ENCODE measurements around the gene PLCG2. TPM values are rescaled to one million over a fixed set of nuclear protein-coding genes. Genes with fewer than 3 reads are reported as not detected.

Gene PLCG2
- total RNA-seq, 1 donor from 2014 or later = 12.4 TPM

GRCh38 chr16:81938326-81939163 lies 159.5 kb downstream of the PLCG2 start:
- Mint-ChIP-seq H3K27ac (no peak overlapping the region), H3K4me1 (ENCODE audit: unreplicated experiment) (peaks cover 7% of the 10 kb centered on the region), H3K27me3 (no peaks in the 10 kb centered on the region), H3K36me3 (no peaks in the 10 kb centered on the region), H3K9me3 (no peaks in the 10 kb centered on the region), H3K4me3 (no peak overlapping the region)
- no peak for TF ChIP-seq CTCF (conservative IDR thresholded peaks at IDR 0.05)
- no peak for DNase-seq (ENCODE audit: extremely low spot score, unreplicated experiment)

GRCh38 chr16:81939164-81940056 lies 160.3 kb downstream of the PLCG2 start:
- Mint-ChIP-seq H3K27ac (no peak overlapping the region), H3K4me3 (no peak overlapping the region), H3K36me3 (no peaks in the 10 kb centered on the region), H3K4me1 (ENCODE audit: unreplicated experiment) (peaks cover 7% of the 10 kb centered on the region), H3K27me3 (no peaks in the 10 kb centered on the region), H3K9me3 (no peaks in the 10 kb centered on the region)
- TF ChIP-seq CTCF (conservative IDR thresholded peaks at IDR 0.05) = no peak
- DNase-seq (ENCODE audit: extremely low spot score, unreplicated experiment) = no peak

GRCh38 chr16:81940781-81941560 lies 161.9 kb downstream of the PLCG2 start:
- Mint-ChIP-seq H3K27ac (no peak overlapping the region), H3K36me3 (no peaks in the 10 kb centered on the region), H3K4me1 (ENCODE audit: unreplicated experiment) (peaks cover 7% of the 10 kb centered on the region), H3K4me3 (no peak overlapping the region), H3K27me3 (no peaks in the 10 kb centered on the region), H3K9me3 (no peaks in the 10 kb centered on the region)
- TF ChIP-seq CTCF (conservative IDR thresholded peaks at IDR 0.05) = peak; percentile 70
- no peak for DNase-seq (ENCODE audit: extremely low spot score, unreplicated experiment)

- Mint-ChIP-seq H3K4me1 (ENCODE audit: unreplicated experiment) (peaks cover 7% of the 10 kb centered on the region), H3K4me3 (no peak overlapping the region), H3K27me3 (no peaks in the 10 kb centered on the region), H3K27ac (no peak overlapping the region), H3K9me3 (no peaks in the 10 kb centered on the region), H3K36me3 (no peaks in the 10 kb centered on the region)
- no peak for TF ChIP-seq CTCF (conservative IDR thresholded peaks at IDR 0.05)
- no peak for DNase-seq (ENCODE audit: extremely low spot score, unreplicated experiment)
Observed at GRCh38 chr16:81942007-81942601, 163.0 kb downstream of the PLCG2 start.

- Mint-ChIP-seq H3K27ac (no peak overlapping the region), H3K36me3 (no peaks in the 10 kb centered on the region), H3K27me3 (no peaks in the 10 kb centered on the region), H3K4me1 (ENCODE audit: unreplicated experiment) (peaks cover 7% of the 10 kb centered on the region), H3K9me3 (no peaks in the 10 kb centered on the region), H3K4me3 (no peak overlapping the region)
- no peak for TF ChIP-seq CTCF (conservative IDR thresholded peaks at IDR 0.05)
- no peak for DNase-seq (ENCODE audit: extremely low spot score, unreplicated experiment)
Observed at GRCh38 chr16:81945665-81946064, 166.6 kb downstream of the PLCG2 start.
